NT2/D1 (cell line): ENCODE data around the gene MYL11.

Experiments
- SUZ12 ChIP-seq: IDR thresholded peaks from 2 replicates; pipeline ENCODE4 v1.6.1; 2011; ENCODE audit not compliant: insufficient read length, insufficient read depth; ENCODE audit errors: extremely low read depth
- YY1 ChIP-seq: IDR thresholded peaks from 2 replicates; pipeline ENCODE4 v1.6.1; 2011; ENCODE audit not compliant: insufficient read length, insufficient read depth
- ZNF274 ChIP-seq: IDR thresholded peaks from 2 replicates; pipeline ENCODE4 v1.6.1; 2011; ENCODE audit warnings: mild to moderate bottlenecking, low read depth, low read length

DNA sequence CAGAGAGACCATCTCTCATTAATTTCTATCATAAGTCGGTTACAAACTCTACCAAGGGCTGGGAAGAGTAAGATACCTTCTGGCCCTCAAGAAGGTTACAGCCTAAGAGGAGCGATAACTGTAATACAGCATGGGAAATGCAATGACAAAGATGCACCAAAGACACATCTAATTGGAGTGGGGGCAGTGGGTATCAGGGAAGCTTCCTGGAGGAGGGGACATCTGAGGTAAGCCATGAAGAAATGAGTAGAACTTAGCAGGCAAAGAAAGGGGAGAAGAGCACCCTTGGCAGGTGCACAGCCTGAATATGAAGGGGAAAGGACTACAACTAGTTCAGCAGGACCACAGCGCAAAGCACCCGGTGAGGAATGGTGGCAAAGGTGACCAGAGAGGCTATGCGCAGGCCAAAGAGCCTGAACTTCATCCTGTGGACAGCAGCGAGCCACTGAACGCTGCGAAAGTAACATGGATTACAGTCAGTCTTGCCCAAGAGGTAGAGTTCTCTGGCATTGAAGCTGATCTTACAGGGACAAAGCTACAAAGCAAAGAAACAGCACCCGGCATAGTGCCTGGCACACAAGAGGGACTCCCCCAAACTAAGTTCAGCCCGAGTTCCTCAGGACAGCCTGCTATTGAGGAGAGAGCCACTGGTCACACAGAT lies 7.1 kb upstream of the MYL11 start:
- TF ChIP-seq YY1 = no peak
- TF ChIP-seq ZNF274 = no peak
- no peak for TF ChIP-seq SUZ12
